HG03064 (cell line): ENCODE results near the gene RPL13A.

Source experiments
- ATAC-seq: cut with Tn5 transposase; IDR thresholded peaks from one replicate; pipeline ENCODE4 v1.9.1; 2021; ENCODE audit warnings: low read depth; ENCODE audit not compliant: unreplicated experiment

RPL13A gene

DNA sequence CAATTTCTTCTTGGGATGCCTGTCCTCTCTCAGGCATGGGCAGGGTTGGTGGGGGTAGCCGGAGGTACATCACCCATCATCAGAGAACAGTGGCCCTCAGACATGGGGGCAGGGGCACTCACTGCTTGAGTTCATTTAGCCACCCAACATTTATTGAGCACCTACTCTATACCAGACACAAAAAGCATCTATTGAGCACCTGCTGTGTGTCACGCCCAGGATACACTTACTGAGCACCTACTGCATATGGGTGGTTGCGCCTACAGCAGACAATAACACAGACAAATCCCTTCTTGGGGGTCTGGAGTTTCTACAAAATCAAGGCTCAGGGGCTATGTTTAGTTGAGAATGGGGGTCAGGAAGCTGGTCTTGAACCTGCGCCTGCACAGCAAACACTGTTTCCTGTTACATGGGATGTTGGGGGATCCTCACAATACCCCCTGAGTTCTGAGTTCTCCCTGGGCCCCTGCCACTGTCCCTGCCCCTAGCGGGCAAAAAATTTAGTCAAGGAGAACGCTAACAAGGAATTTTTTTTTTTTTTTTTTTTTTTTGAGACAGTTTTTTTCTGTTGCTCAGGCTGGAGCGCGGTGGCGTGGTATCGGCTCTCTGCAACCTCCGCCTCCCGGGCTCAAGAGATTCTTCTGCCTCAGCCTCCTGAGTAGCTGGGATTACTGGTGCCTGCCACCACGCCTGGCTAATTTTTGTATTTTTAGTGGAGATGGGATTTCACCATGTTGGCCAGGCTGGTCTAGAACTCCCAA, 52.0 kb downstream of the RPL13A start:
- no peak for ATAC-seq
